ENCODE data around the gene NOLC1. TPM values are rescaled to one million over a fixed set of nuclear protein-coding genes. Genes with fewer than 3 reads are reported as not detected.

The NOLC1 gene
- total and polyA plus RNA-seq, 4 donors = 11.6 to 26.3 (median 20.4) TPM

DNA sequence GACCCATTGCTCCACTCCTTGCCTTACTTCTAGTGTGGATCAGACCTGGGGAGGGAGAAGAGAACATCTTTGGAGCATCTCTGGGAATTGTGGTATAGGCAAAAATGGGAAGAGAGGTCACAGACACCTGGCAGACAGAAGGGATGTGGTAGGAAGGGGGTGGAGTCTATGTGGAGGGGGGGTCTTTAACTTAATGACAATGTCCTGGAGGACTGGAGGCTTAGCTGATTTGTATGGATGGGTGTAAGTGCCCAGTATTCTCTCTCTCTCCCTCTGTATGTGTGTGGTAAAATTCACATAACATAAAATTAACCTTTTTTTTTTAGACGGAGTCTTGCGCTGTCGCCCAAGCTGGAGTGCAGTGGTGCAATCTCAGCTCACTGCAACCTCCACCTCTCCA lies 29.0 kb upstream of the NOLC1 start:
- Histone ChIP-seq H3K27me3 (ENCODE audit: control insufficient read depth in 4 of 4, insufficient read depth in 4 of 4, low read length in 3 of 4) (no peaks in the 10 kb centered on the region), H3K36me3 (ENCODE audit: control insufficient read depth in 4 of 4, insufficient read depth in 3 of 4, low read depth in 1 of 4, low read length in 3 of 4) (no peaks in the 10 kb centered on the region), H3K4me1 (ENCODE audit: control insufficient read depth in 4 of 4, insufficient read depth in 4 of 4, low read length in 3 of 4) (peaks cover 4 to 24% (median 12%) of the 10 kb centered on the region in 4 donors), H3K27ac (ENCODE audit: low read depth in 1 of 2, low read length in 2 of 2) (no peak overlapping the region), H3K9me3 (ENCODE audit: control insufficient read depth in 4 of 4, low read length in 3 of 4) (no peaks in the 10 kb centered on the region), H3K4me3 (ENCODE audit: low read depth in 1 of 3, low read length in 3 of 3) (no peak overlapping the region), H3K9ac (ENCODE audit: low read depth in 1 of 2, low read length in 2 of 2) (no peak overlapping the region)
- no peak for DNase-seq (ENCODE audit: low spot score)
- WGBS = 93% methylated on average over 3 of the region's 3 CpGs
- TF ChIP-seq JUND (IDR thresholded peaks at IDR 0.05) (no peak), MAX (IDR thresholded peaks at IDR 0.05) (no peak), EGR1 (IDR thresholded peaks at IDR 0.05; ENCODE audit: low read depth in 2 of 2) (no peak), ATF3 (IDR thresholded peaks at IDR 0.05) (no peak), HNF4G (IDR thresholded peaks at IDR 0.05) (no peak), GABPA (IDR thresholded peaks at IDR 0.05 in 1 of 2, conservative IDR thresholded peaks at IDR 0.05 in 1 of 2) (no peak), NR2F2 (IDR thresholded peaks at IDR 0.05) (no peak), FOXA2 (IDR thresholded peaks at IDR 0.05) (no peak), RAD21 (IDR thresholded peaks at IDR 0.05) (no peak), SP1 (IDR thresholded peaks at IDR 0.05) (no peak), ZBTB33 (IDR thresholded peaks at IDR 0.05) (no peak), YY1 (IDR thresholded peaks at IDR 0.05) (no peak), FOXA1 (IDR thresholded peaks at IDR 0.05) (no peak), HNF4A (conservative IDR thresholded peaks at IDR 0.05) (no peak), CTCF (IDR thresholded peaks at IDR 0.05; ENCODE audit: low read depth, low read length, missing input control) (no peak), RXRA (IDR thresholded peaks at IDR 0.05) (no peak)
- TF ChIP-seq, protein P1, sequence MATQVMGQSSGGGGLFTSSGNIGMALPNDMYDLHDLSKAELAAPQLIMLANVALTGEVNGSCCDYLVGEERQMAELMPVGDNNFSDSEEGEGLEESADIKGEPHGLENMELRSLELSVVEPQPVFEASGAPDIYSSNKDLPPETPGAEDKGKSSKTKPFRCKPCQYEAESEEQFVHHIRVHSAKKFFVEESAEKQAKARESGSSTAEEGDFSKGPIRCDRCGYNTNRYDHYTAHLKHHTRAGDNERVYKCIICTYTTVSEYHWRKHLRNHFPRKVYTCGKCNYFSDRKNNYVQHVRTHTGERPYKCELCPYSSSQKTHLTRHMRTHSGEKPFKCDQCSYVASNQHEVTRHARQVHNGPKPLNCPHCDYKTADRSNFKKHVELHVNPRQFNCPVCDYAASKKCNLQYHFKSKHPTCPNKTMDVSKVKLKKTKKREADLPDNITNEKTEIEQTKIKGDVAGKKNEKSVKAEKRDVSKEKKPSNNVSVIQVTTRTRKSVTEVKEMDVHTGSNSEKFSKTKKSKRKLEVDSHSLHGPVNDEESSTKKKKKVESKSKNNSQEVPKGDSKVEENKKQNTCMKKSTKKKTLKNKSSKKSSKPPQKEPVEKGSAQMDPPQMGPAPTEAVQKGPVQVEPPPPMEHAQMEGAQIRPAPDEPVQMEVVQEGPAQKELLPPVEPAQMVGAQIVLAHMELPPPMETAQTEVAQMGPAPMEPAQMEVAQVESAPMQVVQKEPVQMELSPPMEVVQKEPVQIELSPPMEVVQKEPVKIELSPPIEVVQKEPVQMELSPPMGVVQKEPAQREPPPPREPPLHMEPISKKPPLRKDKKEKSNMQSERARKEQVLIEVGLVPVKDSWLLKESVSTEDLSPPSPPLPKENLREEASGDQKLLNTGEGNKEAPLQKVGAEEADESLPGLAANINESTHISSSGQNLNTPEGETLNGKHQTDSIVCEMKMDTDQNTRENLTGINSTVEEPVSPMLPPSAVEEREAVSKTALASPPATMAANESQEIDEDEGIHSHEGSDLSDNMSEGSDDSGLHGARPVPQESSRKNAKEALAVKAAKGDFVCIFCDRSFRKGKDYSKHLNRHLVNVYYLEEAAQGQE (IDR thresholded peaks at IDR 0.05) = no peak

Data from liver (tissue), 9 donors.